Measurements from ENCODE around the gene ATP8B1.
"Not testable (repeated sequence)": the region's sequence is repeated elsewhere in the genome, so short reads cannot be mapped to it uniquely, and the experiment has no call there.

Gene ATP8B1

GRCh38 chr18:57735042-57735441 lies 68.1 kb downstream of the ATP8B1 start:
- H2BK120ac ChIP-seq (ENCODE audit: insufficient read depth, low read length, poor library complexity); H4K8ac ChIP-seq (ENCODE audit: low read depth, low read length); H2AK5ac ChIP-seq (ENCODE audit: low read length); H2BK12ac ChIP-seq (ENCODE audit: low read length); H4K91ac ChIP-seq (ENCODE audit: low read depth, low read length); H3K18ac ChIP-seq (ENCODE audit: low read length); H3K9ac ChIP-seq (ENCODE audit: low read length); H3K23ac ChIP-seq (ENCODE audit: low read length); H3K27ac ChIP-seq (ENCODE audit: low read depth, low read length); H3K4me3 ChIP-seq (ENCODE audit: low read depth, low read length); H2AFZ ChIP-seq (ENCODE audit: insufficient read depth, low read length, poor library complexity); H2BK5ac ChIP-seq (ENCODE audit: low read depth, low read length, poor library complexity); H3K9me3 ChIP-seq (ENCODE audit: insufficient read depth, low read depth, low read length); H4K12ac ChIP-seq (ENCODE audit: low read depth, low read length); H3K4me1 ChIP-seq (ENCODE audit: control insufficient read depth in 1 of 2, insufficient read depth in 2 of 2, low read length in 2 of 2); H3K4me2 ChIP-seq (ENCODE audit: low read length); H3K14ac ChIP-seq (ENCODE audit: low read length); H3K79me2 ChIP-seq (ENCODE audit: control insufficient read depth, insufficient read depth, low read length, poor library complexity); H3K27me3 ChIP-seq (ENCODE audit: insufficient read depth, low read length); H3K36me3 ChIP-seq (ENCODE audit: control insufficient read depth in 1 of 2, insufficient read depth in 2 of 2, low read length in 2 of 2); H3K79me1 ChIP-seq (ENCODE audit: low read length); DNase-seq; H3K4ac ChIP-seq (ENCODE audit: low read depth, low read length): not testable (repeated sequence)
- no CpG with 5 or more reads among the region's 18 CpGs for WGBS (ENCODE audit: extremely low coverage, insufficient coverage, insufficient read length)

- Histone ChIP-seq H3K79me2 (ENCODE audit: control insufficient read depth, insufficient read depth, low read length, poor library complexity) (no peaks in the 10 kb centered on the region), H2AFZ (ENCODE audit: insufficient read depth, low read length, poor library complexity) (no peak overlapping the region), H3K18ac (ENCODE audit: low read length) (no peak overlapping the region), H3K4me2 (ENCODE audit: low read length) (no peak overlapping the region), H3K27me3 (ENCODE audit: insufficient read depth, low read length) (no peaks in the 10 kb centered on the region), H2BK5ac (ENCODE audit: low read depth, low read length, poor library complexity) (no peak overlapping the region), H3K23ac (ENCODE audit: low read length) (no peak overlapping the region), H3K9me3 (ENCODE audit: insufficient read depth, low read depth, low read length) (no peaks in the 10 kb centered on the region), H3K4ac (ENCODE audit: low read depth, low read length) (no peak overlapping the region), H3K4me3 (ENCODE audit: low read depth, low read length) (no peak overlapping the region), H4K8ac (ENCODE audit: low read depth, low read length) (no peak overlapping the region), H3K27ac (ENCODE audit: low read depth, low read length) (no peak overlapping the region), H3K4me1 (ENCODE audit: control insufficient read depth in 1 of 2, insufficient read depth in 2 of 2, low read length in 2 of 2) (no peaks in the 10 kb centered on the region), H2BK120ac (ENCODE audit: insufficient read depth, low read length, poor library complexity) (no peak overlapping the region), H3K36me3 (ENCODE audit: control insufficient read depth in 1 of 2, insufficient read depth in 2 of 2, low read length in 2 of 2) (no peaks in the 10 kb centered on the region), H2BK12ac (ENCODE audit: low read length) (no peak overlapping the region), H3K14ac (ENCODE audit: low read length) (no peak overlapping the region), H3K79me1 (ENCODE audit: low read length) (no peaks in the 10 kb centered on the region), H4K91ac (ENCODE audit: low read depth, low read length) (no peak overlapping the region), H2AK5ac (ENCODE audit: low read length) (no peak overlapping the region), H3K9ac (ENCODE audit: low read length) (no peak overlapping the region), H4K12ac (ENCODE audit: low read depth, low read length) (no peak overlapping the region)
- no peak for DNase-seq
- no CpG with 5 or more reads among the region's 3 CpGs for WGBS (ENCODE audit: extremely low coverage, insufficient coverage, insufficient read length)
Observed at GRCh38 chr18:57733861-57734260, 69.3 kb downstream of the ATP8B1 start.

GRCh38 chr18:57730146-57730545 lies 73.0 kb downstream of the ATP8B1 start:
- Histone ChIP-seq H3K9me3 (ENCODE audit: insufficient read depth, low read depth, low read length) (no peaks in the 10 kb centered on the region), H3K4me2 (ENCODE audit: low read length) (no peak overlapping the region), H2AK5ac (ENCODE audit: low read length) (no peak overlapping the region), H2BK12ac (ENCODE audit: low read length) (no peak overlapping the region), H4K91ac (ENCODE audit: low read depth, low read length) (no peak overlapping the region), H3K27ac (ENCODE audit: low read depth, low read length) (no peak overlapping the region), H2AFZ (ENCODE audit: insufficient read depth, low read length, poor library complexity) (no peak overlapping the region), H2BK120ac (ENCODE audit: insufficient read depth, low read length, poor library complexity) (no peak overlapping the region), H3K79me1 (ENCODE audit: low read length) (no peaks in the 10 kb centered on the region), H3K9ac (ENCODE audit: low read length) (no peak overlapping the region), H3K4ac (ENCODE audit: low read depth, low read length) (no peak overlapping the region), H3K14ac (ENCODE audit: low read length) (no peak overlapping the region), H3K36me3 (ENCODE audit: control insufficient read depth in 1 of 2, insufficient read depth in 2 of 2, low read length in 2 of 2) (no peaks in the 10 kb centered on the region), H4K8ac (ENCODE audit: low read depth, low read length) (no peak overlapping the region), H3K23ac (ENCODE audit: low read length) (no peak overlapping the region), H2BK5ac (ENCODE audit: low read depth, low read length, poor library complexity) (no peak overlapping the region), H3K4me3 (ENCODE audit: low read depth, low read length) (no peak overlapping the region), H3K27me3 (ENCODE audit: insufficient read depth, low read length) (no peaks in the 10 kb centered on the region), H4K12ac (ENCODE audit: low read depth, low read length) (no peak overlapping the region), H3K18ac (ENCODE audit: low read length) (no peak overlapping the region), H3K4me1 (ENCODE audit: control insufficient read depth in 1 of 2, insufficient read depth in 2 of 2, low read length in 2 of 2) (no peaks in the 10 kb centered on the region), H3K79me2 (ENCODE audit: control insufficient read depth, insufficient read depth, low read length, poor library complexity) (no peaks in the 10 kb centered on the region)
- no peak for DNase-seq
- no CpG with 5 or more reads among the region's 5 CpGs for WGBS (ENCODE audit: extremely low coverage, insufficient coverage, insufficient read length)

- H3K9me3 ChIP-seq (ENCODE audit: insufficient read depth, low read depth, low read length): no peaks in the 10 kb centered on the region
- no peak overlapping the region for H3K18ac ChIP-seq (ENCODE audit: low read length)
- no peaks in the 10 kb centered on the region for H3K79me1 ChIP-seq (ENCODE audit: low read length)
- H3K4me1 ChIP-seq (ENCODE audit: control insufficient read depth in 1 of 2, insufficient read depth in 2 of 2, low read length in 2 of 2): no peaks in the 10 kb centered on the region
- H2AK5ac ChIP-seq (ENCODE audit: low read length): no peak overlapping the region
- H3K27ac ChIP-seq (ENCODE audit: low read depth, low read length): no peak overlapping the region
- WGBS (ENCODE audit: extremely low coverage, insufficient coverage, insufficient read length): no CpG with 5 or more reads among the region's 11 CpGs
- no peaks in the 10 kb centered on the region for H3K79me2 ChIP-seq (ENCODE audit: control insufficient read depth, insufficient read depth, low read length, poor library complexity)
- DNase-seq: peak in 1 of 2 donors; percentile 42
- no peak overlapping the region for H4K91ac ChIP-seq (ENCODE audit: low read depth, low read length)
- no peaks in the 10 kb centered on the region for H3K27me3 ChIP-seq (ENCODE audit: insufficient read depth, low read length)
- H2BK5ac ChIP-seq (ENCODE audit: low read depth, low read length, poor library complexity): no peak overlapping the region
- H3K4me2 ChIP-seq (ENCODE audit: low read length): no peak overlapping the region
- H4K8ac ChIP-seq (ENCODE audit: low read depth, low read length): no peak overlapping the region
- H3K23ac ChIP-seq (ENCODE audit: low read length): no peak overlapping the region
- H3K4ac ChIP-seq (ENCODE audit: low read depth, low read length): no peak overlapping the region
- H3K14ac ChIP-seq (ENCODE audit: low read length): no peak overlapping the region
- no peaks in the 10 kb centered on the region for H3K36me3 ChIP-seq (ENCODE audit: control insufficient read depth in 1 of 2, insufficient read depth in 2 of 2, low read length in 2 of 2)
- no peak overlapping the region for H2BK120ac ChIP-seq (ENCODE audit: insufficient read depth, low read length, poor library complexity)
- H3K4me3 ChIP-seq (ENCODE audit: low read depth, low read length): no peak overlapping the region
- H2AFZ ChIP-seq (ENCODE audit: insufficient read depth, low read length, poor library complexity): no peak overlapping the region
- no peak overlapping the region for H4K12ac ChIP-seq (ENCODE audit: low read depth, low read length)
- H3K9ac ChIP-seq (ENCODE audit: low read length): no peak overlapping the region
- H2BK12ac ChIP-seq (ENCODE audit: low read length): no peak overlapping the region
Observed at GRCh38 chr18:57728941-57729511, 74.1 kb downstream of the ATP8B1 start.
